CD4-positive, alpha-beta T cell treated with Interleukin-17A for 1 hour (primary cell): ENCODE measurements around the gene H2BW1.
"Not testable (repeated sequence)": the region's sequence is repeated elsewhere in the genome, so short reads cannot be mapped to it uniquely, and the experiment has no call there.

Experiments used
- DNase-seq: peaks from one replicate; pipeline ENCODE4 v3.0.0-alpha.2; 2020

The H2BW1 gene

GRCh38 chrX:104013606-104014005 is at the start of gene H2BW1:
H2BW1 (minus strand) TSS chrX:104013708; CDS start chrX:104013576, 132 bp downstream.
- DNase-seq: no peak

- DNase-seq: not testable (repeated sequence)
Measured at GRCh38 chrX:104062636-104063035, 49.1 kb upstream of the H2BW1 start.

- DNase-seq: not testable (repeated sequence)
Measured at GRCh38 chrX:104054956-104055355, 41.4 kb upstream of the H2BW1 start.

GRCh38 chrX:104047171-104047570 is 33.7 kb upstream of the H2BW1 start:
- DNase-seq: no peak

GRCh38 chrX:104045642-104046041 is 32.1 kb upstream of the H2BW1 start:
- no peak for DNase-seq

DNA sequence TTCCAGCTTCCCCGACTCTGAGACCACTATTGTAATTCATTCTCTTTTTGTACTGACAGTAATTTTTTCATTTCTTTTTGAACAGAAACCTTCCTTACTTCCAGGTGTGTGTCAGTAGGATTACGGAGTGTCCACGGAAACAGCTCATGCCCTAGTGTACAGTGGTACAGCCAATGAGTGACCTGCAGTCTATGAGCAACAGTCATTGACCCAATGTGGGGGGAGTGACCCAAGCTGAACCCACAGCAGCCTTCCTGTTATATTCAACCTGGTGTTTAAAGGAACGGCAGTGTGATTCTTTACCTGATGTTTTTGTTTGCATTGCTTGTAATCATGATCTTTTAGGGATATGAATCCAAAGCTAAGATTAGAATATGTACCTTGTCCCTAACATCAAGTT is 27.5 kb upstream of the H2BW1 start:
- DNase-seq: no peak

- DNase-seq: no peak
Measured at GRCh38 chrX:104039689-104040505, 26.4 kb upstream of the H2BW1 start, which contains the start of gene H2BW2. H2BW2 (plus strand) TSS chrX:104039956; CDS start chrX:104039995, 39 bp downstream.

- no peak for DNase-seq
Measured at GRCh38 chrX:104018126-104018525, 4.6 kb upstream of the H2BW1 start.

- DNase-seq: not testable (repeated sequence)
Measured at GRCh38 chrX:104015576-104015975, 2.1 kb upstream of the H2BW1 start.

DNA sequence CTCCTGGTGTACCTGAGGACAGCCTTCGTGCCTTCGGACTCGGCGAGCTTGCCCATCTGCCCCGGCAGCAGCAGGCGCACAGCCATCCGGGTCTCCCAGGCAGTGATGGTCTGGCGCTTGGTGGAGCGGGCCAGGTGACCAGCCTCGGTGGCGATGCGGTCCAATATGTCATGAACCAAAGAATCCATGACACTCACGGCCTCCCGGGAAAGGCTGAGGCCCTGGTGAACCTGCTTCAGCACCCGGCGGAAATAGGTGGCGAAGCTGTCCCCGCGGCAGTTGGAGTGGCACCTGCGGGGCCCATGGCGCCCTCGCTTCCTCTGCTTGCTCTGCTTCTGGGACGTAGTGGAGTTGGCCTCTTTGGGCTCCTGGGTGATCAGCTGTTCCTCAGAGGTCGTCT is 350 bp downstream of the H2BW1 start:
- no peak for DNase-seq

DNA sequence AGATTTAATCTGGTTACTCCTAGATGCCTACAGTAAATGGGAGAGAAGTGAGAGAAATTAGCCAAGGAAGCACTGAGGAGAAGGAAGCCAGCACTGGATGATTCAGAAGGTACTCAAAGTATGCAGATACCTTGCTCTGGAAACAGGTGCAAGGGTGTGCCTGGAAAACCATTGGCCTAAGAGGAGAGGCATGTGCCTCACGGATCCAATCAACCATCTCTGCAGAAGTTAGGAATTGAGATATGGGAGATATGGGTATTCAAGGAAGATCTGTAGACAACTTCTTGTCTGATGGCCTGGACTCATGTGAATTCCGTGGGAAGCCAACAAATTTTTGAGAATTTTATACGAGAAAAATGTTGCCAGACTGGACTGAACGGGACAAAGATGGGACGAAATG is 4.7 kb downstream of the H2BW1 start:
- DNase-seq: no peak

GRCh38 chrX:103999234-103999633 is 14.3 kb downstream of the H2BW1 start:
- DNase-seq: no peak

- DNase-seq: not testable (repeated sequence)
Measured at GRCh38 chrX:103983508-103983907, 30.0 kb downstream of the H2BW1 start.

DNA sequence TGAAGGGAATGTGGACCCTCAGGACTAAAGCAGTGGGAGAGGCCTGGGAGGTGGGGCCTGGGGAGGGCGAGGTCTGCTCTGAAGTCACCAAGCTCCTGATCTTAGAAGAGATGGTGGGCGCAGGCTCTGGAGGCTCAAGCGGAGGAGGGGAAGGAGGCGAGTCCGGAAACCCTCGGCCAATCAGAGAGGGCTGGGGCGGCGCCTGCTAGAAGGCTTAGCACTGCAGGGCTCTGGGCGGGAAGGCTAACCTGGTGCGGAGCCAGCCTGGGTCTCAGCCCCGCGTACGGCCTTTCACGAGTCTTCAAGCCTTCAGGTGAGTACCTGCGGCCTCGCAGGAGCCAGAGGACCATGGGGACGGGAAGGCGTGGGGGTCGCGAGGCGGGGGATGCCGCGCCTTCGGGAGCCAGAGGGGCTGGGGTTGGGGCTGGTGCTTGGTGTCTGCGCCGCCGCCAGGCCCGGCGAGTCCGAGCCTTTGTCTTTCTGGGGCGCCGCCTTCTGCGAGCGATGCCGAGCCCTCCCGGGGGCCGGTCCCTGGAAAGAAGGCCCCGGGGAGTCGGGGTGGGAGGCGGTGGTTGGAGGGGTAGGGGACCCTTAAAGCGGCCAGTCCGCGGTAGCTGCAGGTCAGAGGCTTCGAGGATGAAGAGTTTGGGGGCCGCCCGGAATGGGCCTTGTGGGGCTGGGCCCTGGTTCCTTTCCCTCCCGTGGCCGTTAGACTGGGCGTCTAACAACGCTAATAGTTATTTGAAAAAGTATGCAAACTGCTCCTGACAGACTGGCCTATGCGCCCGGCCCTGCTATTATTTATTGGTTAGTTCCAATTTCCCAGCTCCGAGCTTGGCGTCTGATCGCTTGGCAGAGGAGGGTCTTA is 50.9 kb downstream of the H2BW1 start, which contains the start of gene TMSB15B:
Gene TMSB15B, plus strand, starts transcription at position 217 of the 868 bp plus-strand sequence.
- not testable (repeated sequence) for DNase-seq
